Ovary (tissue), 9 donors: Measurements from ENCODE around the gene TOGARAM2. TPM values are rescaled to one million over a fixed set of nuclear protein-coding genes. Genes with fewer than 3 reads are reported as not detected.
A peak's percentile ranks its signal among the peaks of the same experiment; 100 is the strongest.

Source experiments
- DNase-seq, 5 donors: peaks; one replicate each; pipeline ENCODE4 v3.0.0-alpha.2; 2019 to 2020
- H3K27ac ChIP-seq, 2 donors: fragments of 200-600 bp; one replicate each; pipeline versions ENCODE4 v1.5.1 to v1.8.0; 2019 to 2022
- H3K27me3 ChIP-seq: fragments of 200-600 bp; one replicate; pipeline ENCODE4 v1.8.0; 2022
- H3K36me3 ChIP-seq: fragments of 200-600 bp; sonication (generic); one replicate; pipeline ENCODE4 v1.5.1; 2019
- H3K4me1 ChIP-seq: one replicate; pipeline ENCODE4 v1.8.1; 2013; ENCODE audit warnings: mild to moderate bottlenecking, moderate library complexity; ENCODE audit not compliant: insufficient read depth
- H3K4me3 ChIP-seq: fragments of 200-600 bp; sonication (generic); one replicate; pipeline ENCODE4 v1.5.1; 2017
- H3K9me3 ChIP-seq, 2 donors: fragments of 200-600 bp in 1 of 2; sonication (generic) in 1 of 2; one replicate each; pipeline versions ENCODE4 v1.5.1 to v1.8.1; 2013 to 2019; ENCODE audit warnings: mild to moderate bottlenecking in 1 of 2, moderate library complexity in 1 of 2
- CTCF ChIP-seq, 3 donors: fragments of 450-650 bp in 2 of 3; fragments of 200-600 bp in 1 of 3; IDR thresholded peaks; one replicate each; pipeline versions ENCODE4 v1.5.1 to v1.8.0; 2016 to 2022; ENCODE audit warnings: antibody characterized with exemption in 3 of 3, mild to moderate bottlenecking in 1 of 3
- EP300 ChIP-seq: sonication (generic); formaldehyde crosslinking; IDR thresholded peaks from one replicate; pipeline ENCODE4 v1.6.1; 2017; ENCODE audit warnings: antibody characterized with exemption
- POLR2A ChIP-seq: fragments of 450-650 bp; IDR thresholded peaks from one replicate; pipeline ENCODE4 v1.6.1; 2017; ENCODE audit warnings: antibody characterized with exemption, mild to moderate bottlenecking, moderate library complexity
- WGBS, 3 donors: extraction: QIAGEN DNeasy Blood & Tissue Kit in 1 of 3; methylation state at CpG; one replicate each; pipeline versions ENCODE4 v1.1.5 to v1.1.7; 2013 to 2017; 5-methylcytosine and 5-hydroxymethylcytosine counted together
- intact Hi-C, 4 donors: fragments of 100-400 bp; cut with DNase I; formaldehyde crosslinking; loops; one replicate each; pipeline versions ENCODE4 v1.11.0 to v1.15.1; 2022 to 2023
- polyA plus RNA-seq, 2 donors: library from polyadenylated mRNA; stranded (reverse); fragments of 200-250 nt in 1 of 2; fragments of 350-450 nt in 1 of 2; fragmentation: Illumina TruSeq in 1 of 2; extraction: RNeasy Lipid Tissue Mini Kit (QIAGEN cat#74804) in 1 of 2; gene quantifications; one replicate each; pipeline ENCODE4 v1.2.3, GENCODE V29; 2013 to 2014
- total RNA-seq, 7 donors: library from RNA; depleted of rRNA in 2 of 7; stranded (reverse); fragments of >200 nt in 2 of 7; fragmentation: NEBNext Ultra II Directional in 3 of 7; extraction: Animal tissue kit (Norgen Biotek cat#: 25700) in 3 of 7; gene quantifications; one replicate each; pipeline versions ENCODE4 v1.1.0 to v1.2.4, GENCODE V29; 2016 to 2023
- donor health status: DM: no; HTN: no; CAD: no; lungs with moderate emphysema.
- donor health status: DM: no; HTN: no; CAD: no.
- donor health status: Bipolar disorder and iron deficiency.
- donor health status: DM: yes; HTN: yes; CAD: no.
- donor health status: DM: no; HTN: no; CAD: no.
- donor health status: DM: yes; HTN: yes; CAD: no.

Gene TOGARAM2
- total and polyA plus RNA-seq, 9 donors, result 0.33 to 21.1 (median 1.7) TPM

- Histone ChIP-seq H3K4me3 (no peak overlapping the region), H3K4me1 (peaks cover 22% of the 10 kb centered on the region), H3K36me3 (no peaks in the 10 kb centered on the region), H3K27ac (no peak overlapping the region), H3K9me3 (no peaks in the 10 kb centered on the region), H3K27me3 (no peaks in the 10 kb centered on the region)
- 95 to 97% (median 96%) methylated on average over 10 of the region's 10 CpGs for WGBS, 3 donors
- no peak for DNase-seq
- intact Hi-C loops, result no loop called here
- TF ChIP-seq CTCF (IDR thresholded peaks at IDR 0.05) (no peak), EP300 (no peak), POLR2A (no peak)
Measured at GRCh38 chr2:29062371-29062770, 81.3 kb downstream of the TOGARAM2 start.

- Histone ChIP-seq H3K4me1 (peaks cover 22% of the 10 kb centered on the region), H3K36me3 (no peaks in the 10 kb centered on the region), H3K27me3 (no peaks in the 10 kb centered on the region), H3K4me3 (no peak overlapping the region), H3K27ac (no peak overlapping the region), H3K9me3 (no peaks in the 10 kb centered on the region)
- no peak for TF ChIP-seq CTCF (IDR thresholded peaks at IDR 0.05)
- no peak for TF ChIP-seq EP300
- no peak for TF ChIP-seq POLR2A
- 58 to 90% (median 90%) methylated on average over 6 of the region's 6 CpGs for WGBS, 3 donors
- DNase-seq, result peak in 1 of 5 donors; percentile 51
- intact Hi-C loops, result no loop called here
Measured at GRCh38 chr2:29063056-29063455, 82.0 kb downstream of the TOGARAM2 start.

GRCh38 chr2:29063646-29064345, 82.7 kb downstream of the TOGARAM2 start:
- Histone ChIP-seq H3K4me1 (peaks cover 22% of the 10 kb centered on the region), H3K9me3 (no peaks in the 10 kb centered on the region), H3K4me3 (no peak overlapping the region), H3K36me3 (no peaks in the 10 kb centered on the region), H3K27ac (no peak overlapping the region), H3K27me3 (no peaks in the 10 kb centered on the region)
- intact Hi-C loops, result no loop called here
- WGBS, 3 donors, result 33 to 45% (median 40%) methylated on average over 20 of the region's 20 CpGs
- no peak for DNase-seq
- TF ChIP-seq POLR2A (no peak), CTCF (IDR thresholded peaks at IDR 0.05) (no peak), EP300 (no peak)

- Histone ChIP-seq H3K27me3 (no peaks in the 10 kb centered on the region), H3K4me1 (peaks cover 22% of the 10 kb centered on the region), H3K9me3 (no peaks in the 10 kb centered on the region), H3K36me3 (no peaks in the 10 kb centered on the region), H3K27ac (peak overlapping the region in 1 of 2 donors; percentile 66), H3K4me3 (no peak overlapping the region)
- intact Hi-C loops, result no loop called here
- TF ChIP-seq POLR2A, result no peak
- no peak for TF ChIP-seq EP300
- no peak for TF ChIP-seq CTCF (IDR thresholded peaks at IDR 0.05)
- DNase-seq, result no peak
- 46 to 75% (median 59%) methylated on average over 4 of the region's 4 CpGs for WGBS, 3 donors
Measured at GRCh38 chr2:29064346-29064715, 83.2 kb downstream of the TOGARAM2 start.
